ENCODE measurements around the gene SERTAD2. TPM values are rescaled to one million over a fixed set of nuclear protein-coding genes. Genes with fewer than 3 reads are reported as not detected.

The SERTAD2 gene
- total RNA-seq, 1 donor from 2014 or later = 20.7 TPM

DNA sequence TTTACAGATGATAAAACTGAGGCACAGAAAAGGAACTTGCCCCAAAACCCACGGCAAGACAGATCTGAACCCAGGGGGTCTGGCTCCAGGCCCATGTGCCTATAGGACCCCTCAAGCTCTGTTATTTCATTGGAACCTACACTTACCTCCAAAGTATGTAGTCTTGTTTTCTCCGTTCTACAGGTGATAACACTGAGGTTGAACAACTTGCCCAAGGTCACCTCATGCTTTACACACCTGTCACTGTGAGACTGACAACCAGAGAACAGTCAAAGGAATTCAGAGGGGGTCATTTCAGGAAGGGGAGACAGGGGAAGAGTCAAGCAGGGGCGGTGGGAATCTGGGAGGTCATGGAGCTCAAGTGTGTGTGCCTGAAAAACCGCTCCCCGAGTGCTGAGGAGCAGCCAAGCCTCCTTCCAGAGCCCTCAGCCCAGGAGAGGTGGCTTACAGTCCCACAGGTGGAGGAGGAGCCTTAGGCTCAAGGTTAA lies 47.7 kb downstream of the SERTAD2 start:
- intact Hi-C loops (cut with DNase I) = loop anchor here (10.0 kb wide), 1 partner anchor 959 kb away; no protein-coding TSS in a partner anchor

DNA sequence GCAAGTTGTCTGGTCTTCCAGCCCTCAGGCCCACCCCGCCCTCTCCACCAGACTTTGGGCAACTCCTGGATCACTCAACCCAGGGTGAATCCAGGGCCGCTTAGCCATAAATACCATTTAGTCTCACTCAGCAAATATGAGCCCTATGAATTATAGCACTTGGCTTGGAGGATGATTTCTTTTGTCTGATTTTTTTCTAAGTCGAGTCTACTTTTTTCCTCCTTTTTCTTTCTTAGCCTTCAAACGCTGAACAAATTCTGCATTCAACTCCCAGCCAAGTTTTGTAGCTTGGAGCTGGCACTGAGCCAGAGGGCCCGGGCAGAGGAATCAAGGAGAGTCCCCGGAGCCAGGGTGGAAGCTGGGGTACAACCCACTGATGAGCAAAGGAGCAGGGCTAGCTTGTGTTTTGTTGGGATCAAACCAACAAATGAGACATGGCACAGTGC lies 48.7 kb downstream of the SERTAD2 start:
- no peaks in the 10 kb centered on the region for H3K9me3 ChIP-seq
- no peaks in the 10 kb centered on the region for H3K36me3 ChIP-seq
- ATAC-seq = no peak
- no peaks in the 10 kb centered on the region for H3K27me3 ChIP-seq
- TF ChIP-seq, protein P1, sequence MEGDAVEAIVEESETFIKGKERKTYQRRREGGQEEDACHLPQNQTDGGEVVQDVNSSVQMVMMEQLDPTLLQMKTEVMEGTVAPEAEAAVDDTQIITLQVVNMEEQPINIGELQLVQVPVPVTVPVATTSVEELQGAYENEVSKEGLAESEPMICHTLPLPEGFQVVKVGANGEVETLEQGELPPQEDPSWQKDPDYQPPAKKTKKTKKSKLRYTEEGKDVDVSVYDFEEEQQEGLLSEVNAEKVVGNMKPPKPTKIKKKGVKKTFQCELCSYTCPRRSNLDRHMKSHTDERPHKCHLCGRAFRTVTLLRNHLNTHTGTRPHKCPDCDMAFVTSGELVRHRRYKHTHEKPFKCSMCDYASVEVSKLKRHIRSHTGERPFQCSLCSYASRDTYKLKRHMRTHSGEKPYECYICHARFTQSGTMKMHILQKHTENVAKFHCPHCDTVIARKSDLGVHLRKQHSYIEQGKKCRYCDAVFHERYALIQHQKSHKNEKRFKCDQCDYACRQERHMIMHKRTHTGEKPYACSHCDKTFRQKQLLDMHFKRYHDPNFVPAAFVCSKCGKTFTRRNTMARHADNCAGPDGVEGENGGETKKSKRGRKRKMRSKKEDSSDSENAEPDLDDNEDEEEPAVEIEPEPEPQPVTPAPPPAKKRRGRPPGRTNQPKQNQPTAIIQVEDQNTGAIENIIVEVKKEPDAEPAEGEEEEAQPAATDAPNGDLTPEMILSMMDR (IDR thresholded peaks at IDR 0.05) = no peak
- H3K4me1 ChIP-seq = peaks cover 11% of the 10 kb centered on the region
- H3K27ac ChIP-seq = no peak overlapping the region
- no peak overlapping the region for H3K4me3 ChIP-seq
- no peak for DNase-seq
- intact Hi-C loops (cut with DNase I) = loop anchor here (10.0 kb wide), 1 partner anchor 960 kb away; no protein-coding TSS in a partner anchor

More for the DNA sequence above, 47.7 kb downstream of the SERTAD2 start:
- Histone ChIP-seq H3K4me3 (no peak overlapping the region), H3K36me3 (no peaks in the 10 kb centered on the region), H3K27me3 (no peaks in the 10 kb centered on the region), H3K4me1 (peaks cover 11% of the 10 kb centered on the region), H3K27ac (no peak overlapping the region), H3K9me3 (no peaks in the 10 kb centered on the region)
- ATAC-seq (no peak), DNase-seq (no peak)
- TF ChIP-seq, protein P1 (IDR thresholded peaks at IDR 0.05) = no peak

DNA sequence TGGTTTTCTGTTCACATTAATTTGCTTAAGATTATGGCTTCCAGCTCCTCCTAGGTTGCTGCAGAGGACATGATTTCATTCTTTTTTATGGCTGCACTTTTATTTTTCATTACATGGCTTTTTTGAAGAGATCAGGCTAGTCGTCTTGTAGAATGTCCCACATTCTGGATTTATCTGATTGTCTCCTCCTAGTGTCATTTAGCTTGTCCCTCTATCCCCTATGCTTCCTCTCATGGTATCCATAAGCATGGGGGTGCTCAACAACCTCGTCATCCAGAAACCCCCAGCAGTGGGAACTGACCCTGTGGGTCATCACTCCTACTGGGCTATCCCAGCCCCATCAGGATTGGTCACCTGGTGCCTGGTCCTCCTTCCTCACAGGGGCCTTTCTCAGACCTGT lies 49.6 kb downstream of the SERTAD2 start:
- no peak overlapping the region for H3K27ac ChIP-seq
- no peak for DNase-seq
- TF ChIP-seq, protein P1 (IDR thresholded peaks at IDR 0.05) = no peak
- H3K4me1 ChIP-seq = peaks cover 11% of the 10 kb centered on the region
- intact Hi-C loops (cut with DNase I) = loop anchor here (10.0 kb wide), 1 partner anchor 961 kb away; no protein-coding TSS in a partner anchor
- H3K4me3 ChIP-seq = no peak overlapping the region
- ATAC-seq = no peak
- no peaks in the 10 kb centered on the region for H3K36me3 ChIP-seq
- no peaks in the 10 kb centered on the region for H3K9me3 ChIP-seq
- no peaks in the 10 kb centered on the region for H3K27me3 ChIP-seq

DNA sequence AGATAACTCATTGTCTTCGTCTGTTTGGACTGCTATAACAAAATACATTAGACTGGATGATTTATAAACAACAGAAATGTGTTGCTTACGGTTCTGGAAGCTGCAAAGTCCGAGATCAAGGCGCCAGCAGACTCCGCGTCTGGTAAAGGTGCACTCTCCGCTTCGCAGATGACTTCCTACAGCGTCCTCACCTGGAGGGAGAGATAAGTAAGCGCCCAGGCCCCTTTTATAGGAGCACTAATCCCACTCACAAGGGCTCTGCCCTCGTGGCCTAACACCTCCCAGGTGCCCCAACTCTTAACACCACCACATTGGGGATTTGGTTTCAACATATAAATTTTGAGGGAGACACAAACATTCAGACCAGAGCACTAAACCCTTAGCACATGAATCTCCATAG lies 51.3 kb downstream of the SERTAD2 start:
- intact Hi-C loops (cut with DNase I) = loop anchor here (10.0 kb wide), 1 partner anchor 962 kb away; no protein-coding TSS in a partner anchor
- Histone ChIP-seq H3K4me1 (no peaks in the 10 kb centered on the region), H3K36me3 (no peaks in the 10 kb centered on the region), H3K27me3 (no peaks in the 10 kb centered on the region), H3K4me3 (no peak overlapping the region), H3K9me3 (no peaks in the 10 kb centered on the region), H3K27ac (no peak overlapping the region)
- TF ChIP-seq, protein P1 (IDR thresholded peaks at IDR 0.05) = no peak
- ATAC-seq (no peak), DNase-seq (no peak)

DNA sequence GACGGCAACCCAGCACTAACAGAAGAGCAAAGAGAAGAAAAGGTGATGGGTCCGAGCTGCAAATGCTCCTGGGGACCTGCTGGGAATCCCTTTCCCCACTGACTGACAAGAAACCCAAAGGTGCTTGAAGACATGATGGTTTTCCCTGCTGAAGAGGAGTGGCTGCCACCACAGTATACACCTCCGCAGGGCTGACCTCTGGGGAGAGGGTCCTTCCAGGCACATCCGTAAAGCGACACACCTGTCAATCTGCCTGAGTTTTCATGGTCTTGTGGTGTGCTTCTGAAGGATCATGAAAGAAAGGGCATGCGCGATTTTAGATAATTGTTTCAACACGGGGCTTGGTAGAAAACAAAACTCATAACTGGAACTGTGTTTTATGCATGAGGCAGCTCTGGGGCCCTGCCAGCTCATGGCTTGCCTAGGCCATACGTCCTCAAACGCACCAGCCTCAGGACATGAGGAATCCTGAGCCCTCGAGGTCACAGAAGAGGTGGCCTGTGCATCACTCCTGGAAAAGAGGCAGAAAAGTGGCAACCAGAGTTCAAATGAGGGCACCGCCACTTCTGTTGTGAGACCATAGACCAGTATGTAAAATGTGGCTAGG lies 51.8 kb downstream of the SERTAD2 start:
- TF ChIP-seq, protein P1 (IDR thresholded peaks at IDR 0.05) = no peak
- Histone ChIP-seq H3K36me3 (no peaks in the 10 kb centered on the region), H3K9me3 (no peaks in the 10 kb centered on the region), H3K27ac (no peak overlapping the region), H3K4me1 (no peaks in the 10 kb centered on the region), H3K27me3 (no peaks in the 10 kb centered on the region), H3K4me3 (no peak overlapping the region)
- intact Hi-C loops (cut with DNase I) = loop anchor here (10.0 kb wide), 1 partner anchor 963 kb away; no protein-coding TSS in a partner anchor
- DNase-seq (no peak), ATAC-seq (no peak)
